GM13976 (cell line): ENCODE data around the gene PRADC1.
A peak's percentile ranks its signal among the peaks of the same experiment; 100 is the strongest.

ENCODE experiments used
- DNase-seq: peaks from one replicate; pipeline ENCODE4 v3.0.0; 2012; ENCODE audit warnings: low spot score
- CTCF ChIP-seq: IDR thresholded peaks from 2 replicates; pipeline ENCODE4 v1.5.1; 2012; ENCODE audit warnings: borderline replicate concordance, mild to moderate bottlenecking; ENCODE audit not compliant: insufficient read depth; ENCODE audit errors: extremely low read depth, missing control alignments, control extremely low read depth
- in situ Hi-C: fragments of 300-500 bp; cut with MboI; formaldehyde crosslinking; loops from one replicate; pipeline ENCODE4 v1.12.0; 2022; ENCODE audit warnings: low sequenced_read_pairs, mixed read lengths, inconsistent platforms; ENCODE audit not compliant: unreplicated experiment

The PRADC1 gene

GRCh38 chr2:73233154-73233931, at the start of gene PRADC1:
PRADC1 (minus strand) TSS chr2:73233239; CDS start chr2:73233160, 79 bp downstream.
- no peak for TF ChIP-seq CTCF
- in situ Hi-C loops, result no loop called here
- DNase-seq, result peak; percentile 98

GRCh38 chr2:73281244-73281643, 48.2 kb upstream of the PRADC1 start:
- in situ Hi-C loops, result no loop called here
- DNase-seq, result no peak
- no peak for TF ChIP-seq CTCF

GRCh38 chr2:73279852-73280251, 46.8 kb upstream of the PRADC1 start:
- DNase-seq, result no peak
- TF ChIP-seq CTCF, result no peak

GRCh38 chr2:73272270-73272669, 39.2 kb upstream of the PRADC1 start:
- TF ChIP-seq CTCF, result no peak
- DNase-seq, result no peak
- in situ Hi-C loops, result no loop called here

More at GRCh38 chr2:73279852-73280251, 46.8 kb upstream of the PRADC1 start:
- in situ Hi-C loops, result no loop called here

GRCh38 chr2:73269686-73270465, 36.8 kb upstream of the PRADC1 start:
- TF ChIP-seq CTCF, result no peak
- peak; percentile 20 for DNase-seq
- in situ Hi-C loops, result no loop called here

- peak; percentile 91 for DNase-seq
- in situ Hi-C loops, result no loop called here
- TF ChIP-seq CTCF, result peak; percentile 8
Observed at GRCh38 chr2:73268830-73269685, 36.0 kb upstream of the PRADC1 start.
